GM18508 (cell line): ENCODE results near the gene AQP9.

ENCODE experiments used
- ATAC-seq: cut with Tn5 transposase; IDR thresholded peaks from one replicate; pipeline ENCODE4 v1.9.1; 2021; ENCODE audit warnings: moderate number of reproducible peaks; ENCODE audit not compliant: insufficient read depth, unreplicated experiment

AQP9 gene

DNA sequence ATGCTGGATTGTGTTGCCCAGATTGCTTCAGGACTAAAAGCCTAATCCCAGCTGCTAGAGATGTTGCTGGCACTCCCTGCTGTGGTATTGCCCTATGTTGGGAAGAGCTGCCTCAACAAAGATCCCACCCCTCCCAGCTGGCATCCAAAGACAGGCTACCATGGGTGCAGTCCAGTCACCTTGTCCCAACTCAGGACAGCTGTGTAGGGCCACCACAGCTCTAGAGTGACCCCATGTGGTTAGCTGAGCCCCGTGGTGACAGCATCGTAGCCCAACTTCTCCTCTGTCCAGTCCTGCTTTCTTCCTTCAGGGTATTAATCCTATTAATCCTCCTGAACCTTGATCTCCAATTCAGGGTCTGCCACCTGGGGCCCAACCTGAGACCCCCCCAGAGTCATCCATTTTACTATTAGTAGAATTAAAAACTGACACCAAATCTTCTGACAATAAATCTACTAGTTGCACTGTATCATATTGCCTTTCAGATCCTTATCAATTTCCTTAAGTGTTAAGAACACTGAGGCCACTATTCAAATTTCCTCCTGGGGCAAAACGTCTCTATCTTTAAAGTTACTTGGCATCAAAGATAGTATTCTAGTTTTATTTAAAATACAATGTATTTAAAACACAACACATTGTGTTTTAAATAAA is 83.5 kb downstream of the AQP9 start:
- no peak for ATAC-seq

DNA sequence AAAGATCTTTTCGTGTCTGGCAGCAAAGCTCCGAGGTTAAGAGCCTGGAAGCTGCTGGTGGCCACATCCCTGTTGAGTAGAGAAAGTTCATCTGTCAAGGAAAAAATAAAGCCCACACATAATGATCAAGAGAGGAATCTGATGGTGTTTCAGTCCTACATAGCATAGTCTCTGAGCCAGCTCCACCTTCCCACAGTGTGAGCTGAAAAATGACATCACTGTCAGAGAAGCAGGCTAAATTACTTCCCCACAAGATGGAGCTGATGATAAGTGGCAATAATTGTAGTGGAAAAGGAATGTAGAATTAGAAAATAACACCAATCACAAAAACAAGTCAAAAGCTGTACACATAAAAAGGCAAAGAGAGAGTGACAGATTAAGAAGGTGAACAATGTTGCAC is 84.5 kb downstream of the AQP9 start:
- no peak for ATAC-seq

DNA sequence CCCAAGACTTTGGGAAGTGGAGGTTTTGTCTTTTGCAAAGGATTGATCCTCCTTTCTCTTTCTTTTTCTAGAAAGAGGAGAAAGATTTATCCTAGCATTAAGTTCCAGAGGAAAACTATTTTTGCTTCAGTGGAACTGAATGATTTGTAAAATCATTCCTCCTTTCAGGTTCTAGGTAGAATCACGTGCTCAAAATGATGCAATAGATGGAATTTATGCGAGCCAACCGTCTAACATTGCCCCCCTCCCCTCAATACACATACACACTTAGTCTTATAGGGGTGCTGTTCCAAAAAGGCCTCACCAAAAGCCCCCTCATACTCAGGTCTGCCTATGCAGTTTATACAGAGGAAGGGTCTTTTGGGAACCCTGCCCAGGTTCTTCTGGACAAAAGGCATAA is 85.3 kb downstream of the AQP9 start:
- no peak for ATAC-seq

DNA sequence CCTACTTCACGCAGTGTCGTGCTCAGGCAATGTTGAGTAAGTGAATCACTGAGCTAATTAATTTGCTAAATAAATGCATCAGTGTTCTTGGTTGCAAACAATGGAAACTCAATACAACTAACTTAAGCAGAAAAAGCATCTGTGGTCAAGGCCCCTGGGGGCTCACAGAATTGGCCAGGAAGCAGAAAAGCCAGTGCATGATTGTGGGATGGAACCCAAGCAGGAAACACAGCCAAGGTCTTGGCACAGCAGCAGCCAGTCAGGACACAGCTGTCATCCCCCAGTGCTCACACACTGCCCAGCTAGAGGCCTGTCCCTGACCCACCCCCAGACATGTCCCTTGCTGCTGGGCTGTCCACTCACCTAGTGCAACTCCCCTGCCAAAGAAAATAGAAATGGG is 85.9 kb downstream of the AQP9 start:
- no peak for ATAC-seq

DNA sequence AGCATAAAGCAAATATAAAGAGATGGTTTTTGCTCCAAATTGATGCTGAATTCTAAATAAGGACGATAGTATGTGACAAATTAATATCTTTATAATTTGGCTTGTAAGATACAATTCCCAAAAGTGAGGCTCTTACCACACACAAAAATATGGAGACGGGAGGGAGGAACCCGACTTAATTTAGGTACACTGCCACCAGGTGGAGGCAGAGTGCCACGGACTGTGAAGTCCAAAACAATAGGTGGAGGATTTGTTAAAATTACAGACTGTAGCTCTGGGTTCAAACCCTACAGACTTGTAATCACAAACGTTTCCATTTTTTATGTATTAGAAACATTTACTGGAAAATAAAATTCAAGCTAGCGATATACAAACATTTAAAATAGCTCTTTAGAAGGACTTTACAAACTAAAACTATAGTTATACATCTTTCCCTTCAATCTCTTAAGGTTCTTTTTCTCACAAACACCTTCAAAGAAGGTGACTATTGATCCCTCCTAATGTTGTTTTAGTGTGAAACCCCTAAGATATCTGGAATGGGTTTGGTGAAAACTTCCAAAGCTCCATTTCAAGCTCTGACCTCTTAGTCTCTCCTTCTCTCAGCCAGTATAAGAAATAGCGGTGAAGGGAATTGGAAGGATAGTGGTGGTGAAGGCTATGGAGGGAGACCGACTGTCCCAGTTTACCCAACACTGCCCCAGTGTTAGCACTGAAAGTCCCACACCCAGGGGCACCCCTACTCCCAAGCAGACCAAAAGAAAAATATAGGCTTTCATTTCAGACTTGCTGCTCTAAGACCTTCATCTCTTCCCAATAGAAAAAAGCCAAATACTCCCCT is 89.7 kb downstream of the AQP9 start:
- no peak for ATAC-seq

DNA sequence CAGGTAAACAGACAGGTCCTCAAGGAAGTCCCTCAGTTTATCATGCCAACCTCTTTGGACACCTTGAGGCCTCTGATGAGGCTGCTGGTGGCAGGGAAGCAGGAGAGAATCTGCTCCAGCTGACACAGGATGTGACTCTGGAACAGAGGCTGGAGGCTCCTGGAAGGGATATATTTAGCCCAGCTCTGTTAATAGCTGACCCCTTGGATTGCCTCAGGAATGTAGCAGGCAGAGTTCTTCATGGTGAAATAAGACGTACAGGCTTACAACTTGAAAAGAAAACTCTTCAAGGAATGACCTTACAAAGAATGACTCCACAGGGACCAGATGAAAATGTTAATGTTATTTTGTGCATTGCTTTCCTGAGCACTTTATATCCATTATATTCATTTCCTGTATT is 90.5 kb downstream of the AQP9 start:
- ATAC-seq, result no peak

DNA sequence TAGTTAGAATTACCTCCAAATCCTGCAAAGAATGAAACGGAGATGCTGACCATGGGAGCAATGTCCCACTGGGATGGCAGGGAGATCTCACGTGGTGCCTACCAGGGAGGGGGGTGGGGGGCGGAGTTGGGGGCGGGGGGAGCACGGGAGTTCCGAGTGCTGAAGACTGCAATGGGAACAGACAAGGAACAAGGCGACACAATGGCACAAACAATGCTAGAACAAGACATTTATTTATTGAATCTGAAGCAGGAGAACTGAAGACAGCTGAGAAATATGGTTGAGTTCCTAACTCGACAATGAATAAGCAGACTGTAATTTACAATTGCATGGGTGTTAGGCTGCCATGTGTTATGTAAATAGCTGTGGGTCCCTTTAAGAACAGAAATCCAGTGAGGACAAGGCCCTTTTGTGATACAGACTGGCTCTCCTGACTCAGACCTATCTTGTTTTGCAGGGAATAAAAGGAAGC is 91.2 kb downstream of the AQP9 start:
- no peak for ATAC-seq

DNA sequence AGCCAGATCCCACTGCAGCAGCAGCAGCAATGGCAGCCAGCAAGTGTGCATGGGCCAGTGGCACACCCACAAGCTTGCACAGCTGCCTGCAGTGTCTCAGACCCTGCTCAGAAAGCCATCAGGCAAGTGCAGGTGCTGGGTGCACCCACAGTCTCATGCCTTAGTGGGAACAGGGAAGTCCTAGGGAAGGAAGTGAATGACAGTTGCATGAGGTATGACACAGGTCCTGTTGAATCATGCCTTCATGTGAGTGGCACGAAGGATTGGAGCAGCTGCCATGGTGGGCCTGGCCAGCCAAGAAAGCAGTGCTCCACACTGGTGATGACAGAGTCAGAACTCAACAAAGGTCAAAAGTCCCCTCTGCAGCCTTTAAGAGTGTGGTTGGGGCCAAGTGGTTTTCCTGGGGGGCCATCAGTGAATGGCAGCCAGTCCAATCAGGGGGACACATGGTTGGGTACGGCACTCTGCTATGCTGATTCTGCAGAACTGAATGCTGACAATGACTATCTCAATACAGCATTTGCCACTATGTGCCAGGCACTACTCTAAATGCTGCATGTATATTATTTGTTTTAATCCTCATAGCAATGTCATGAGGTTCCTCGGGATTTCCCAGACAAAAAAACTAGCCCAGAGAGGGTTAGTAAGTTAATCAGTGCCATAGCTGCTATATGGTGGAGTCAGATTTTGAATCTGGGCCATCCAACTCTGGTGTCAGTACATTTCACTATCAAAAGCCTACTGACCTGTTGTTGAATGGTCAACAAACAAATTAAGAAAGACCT is 94.3 kb downstream of the AQP9 start:
- no peak for ATAC-seq

DNA sequence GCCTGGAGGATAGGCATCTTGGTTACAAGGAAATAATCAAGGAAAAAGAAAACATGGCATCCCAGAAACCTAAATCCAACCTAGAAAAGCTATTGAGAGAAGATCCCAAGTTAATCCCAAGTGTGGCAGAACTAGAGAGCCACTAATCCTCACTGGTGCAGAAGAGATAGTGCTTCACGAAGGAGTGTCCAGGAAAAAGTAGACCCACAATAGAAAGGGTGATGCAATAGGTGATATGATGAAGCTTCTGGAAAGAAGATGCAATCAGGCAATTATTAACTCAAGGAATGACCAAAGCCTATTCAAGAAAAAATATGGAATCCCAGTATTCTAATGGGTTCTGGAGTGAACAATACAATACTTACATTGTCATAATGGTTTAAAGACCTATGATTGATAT is 95.2 kb downstream of the AQP9 start:
- no peak for ATAC-seq
